GM10248 (cell line): ENCODE measurements around the gene KIFC3.

ENCODE experiments used
- CTCF ChIA-PET: fragments of 300-600 bp; sonication (Branson Sonifier 250); formaldehyde crosslinking; extraction: SDS; loops from one replicate; lab custom pipeline; 2021; ENCODE audit warnings: antibody characterized with exemption; lab: Yijun Ruan, JAX
- POLR2A ChIA-PET: fragments of 350-650 bp; sonication (Branson Sonifier 250); formaldehyde crosslinking; extraction: SDS; loops from one replicate; lab custom pipeline; 2020; ENCODE audit warnings: antibody characterized with exemption; lab: Yijun Ruan, JAX
- DNase-seq: peaks from one replicate; pipeline ENCODE4 v3.0.0; 2012; ENCODE audit errors: extremely low spot score
- TF ChIP-seq, protein P1 (sequence below): IDR thresholded peaks from 2 replicates; pipeline ENCODE4 v1.5.1; 2012; ENCODE audit warnings: mild to moderate bottlenecking, low read depth; ENCODE audit errors: extremely low read depth, missing control alignments, control extremely low read depth

The KIFC3 gene

DNA sequence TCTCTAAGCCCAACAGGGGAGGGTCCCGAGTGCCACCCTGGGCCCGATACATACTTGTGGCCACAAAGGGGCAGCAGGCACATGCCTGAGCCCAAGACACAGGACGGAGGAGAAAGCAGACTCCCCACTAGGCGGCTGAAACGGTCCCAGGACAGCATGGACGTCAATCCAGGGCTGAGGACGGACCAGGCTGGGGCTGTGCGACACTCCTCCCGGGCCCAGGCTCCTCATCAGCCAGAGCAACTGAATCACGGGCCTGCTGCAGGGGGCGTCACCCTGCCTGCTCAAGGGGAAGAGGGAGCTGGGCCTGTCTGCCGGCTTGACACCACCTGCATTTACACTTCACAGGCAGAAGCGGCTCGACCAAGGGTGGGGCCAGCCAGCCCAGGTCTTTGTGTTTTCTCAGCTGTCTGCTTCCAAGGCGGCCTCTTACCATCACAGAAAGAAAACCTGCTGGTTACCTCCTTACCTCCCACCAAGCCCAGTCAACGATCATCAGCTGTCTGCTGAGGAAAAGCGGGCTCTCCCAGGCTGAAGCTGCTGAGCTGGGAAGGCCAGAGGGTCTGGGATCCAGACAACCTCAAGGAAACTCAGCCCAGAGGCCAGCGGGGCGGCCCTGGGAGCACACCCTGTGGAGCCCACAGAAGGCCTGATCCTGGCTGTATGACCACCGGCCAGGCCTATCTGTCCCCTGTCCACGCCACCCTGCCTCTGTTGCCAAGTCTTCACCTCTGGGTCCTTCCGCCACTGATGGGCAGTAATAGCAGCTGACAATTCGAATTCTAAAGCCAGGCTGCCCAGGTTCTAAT is 26.4 kb downstream of the KIFC3 start:
- POLR2A ChIA-PET = no interaction called here
- TF ChIP-seq, protein P1, sequence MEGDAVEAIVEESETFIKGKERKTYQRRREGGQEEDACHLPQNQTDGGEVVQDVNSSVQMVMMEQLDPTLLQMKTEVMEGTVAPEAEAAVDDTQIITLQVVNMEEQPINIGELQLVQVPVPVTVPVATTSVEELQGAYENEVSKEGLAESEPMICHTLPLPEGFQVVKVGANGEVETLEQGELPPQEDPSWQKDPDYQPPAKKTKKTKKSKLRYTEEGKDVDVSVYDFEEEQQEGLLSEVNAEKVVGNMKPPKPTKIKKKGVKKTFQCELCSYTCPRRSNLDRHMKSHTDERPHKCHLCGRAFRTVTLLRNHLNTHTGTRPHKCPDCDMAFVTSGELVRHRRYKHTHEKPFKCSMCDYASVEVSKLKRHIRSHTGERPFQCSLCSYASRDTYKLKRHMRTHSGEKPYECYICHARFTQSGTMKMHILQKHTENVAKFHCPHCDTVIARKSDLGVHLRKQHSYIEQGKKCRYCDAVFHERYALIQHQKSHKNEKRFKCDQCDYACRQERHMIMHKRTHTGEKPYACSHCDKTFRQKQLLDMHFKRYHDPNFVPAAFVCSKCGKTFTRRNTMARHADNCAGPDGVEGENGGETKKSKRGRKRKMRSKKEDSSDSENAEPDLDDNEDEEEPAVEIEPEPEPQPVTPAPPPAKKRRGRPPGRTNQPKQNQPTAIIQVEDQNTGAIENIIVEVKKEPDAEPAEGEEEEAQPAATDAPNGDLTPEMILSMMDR = peak; percentile 17
- CTCF ChIA-PET = interaction anchor here (0.8 to 1.7 kb wide), 2 partner anchors 16 to 19 kb away, joined by 3 read pairs; no protein-coding TSS in a partner anchor
- DNase-seq = no peak

DNA sequence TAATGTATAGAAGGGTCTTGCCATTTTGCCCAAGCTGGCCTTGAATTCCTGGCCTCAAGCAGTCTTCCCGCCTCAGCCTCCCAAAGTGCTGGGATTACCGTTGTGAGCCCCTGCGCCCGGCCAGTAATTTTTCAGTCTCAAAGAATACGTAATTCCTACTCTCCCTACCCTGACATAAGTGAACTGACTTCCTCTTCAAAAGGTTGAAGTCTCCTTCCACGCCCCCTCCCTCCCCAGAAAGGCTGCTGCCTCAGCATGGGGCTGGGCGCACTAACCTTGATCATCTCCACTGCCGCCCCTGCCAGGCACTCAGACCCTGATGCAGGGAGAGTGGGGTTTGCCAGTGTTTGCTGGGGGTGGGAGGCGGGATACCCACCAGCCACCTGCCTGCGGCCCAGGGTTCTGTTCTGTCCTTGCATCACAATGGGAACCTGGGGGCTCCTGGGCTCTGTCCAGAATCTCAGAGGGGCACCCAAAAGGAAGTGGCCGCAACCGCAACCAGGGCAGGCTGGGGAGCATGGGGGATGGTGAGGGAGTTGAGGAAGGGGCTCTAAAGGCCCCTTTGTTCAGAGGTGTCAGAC is 27.5 kb downstream of the KIFC3 start:
- ChIA-PET CTCF (interaction anchor here (1.1 kb wide), 1 partner anchor 17 kb away, joined by 4 read pairs; no protein-coding TSS in a partner anchor), POLR2A (no interaction called here)
- DNase-seq = no peak
- TF ChIP-seq, protein P1 = no peak

DNA sequence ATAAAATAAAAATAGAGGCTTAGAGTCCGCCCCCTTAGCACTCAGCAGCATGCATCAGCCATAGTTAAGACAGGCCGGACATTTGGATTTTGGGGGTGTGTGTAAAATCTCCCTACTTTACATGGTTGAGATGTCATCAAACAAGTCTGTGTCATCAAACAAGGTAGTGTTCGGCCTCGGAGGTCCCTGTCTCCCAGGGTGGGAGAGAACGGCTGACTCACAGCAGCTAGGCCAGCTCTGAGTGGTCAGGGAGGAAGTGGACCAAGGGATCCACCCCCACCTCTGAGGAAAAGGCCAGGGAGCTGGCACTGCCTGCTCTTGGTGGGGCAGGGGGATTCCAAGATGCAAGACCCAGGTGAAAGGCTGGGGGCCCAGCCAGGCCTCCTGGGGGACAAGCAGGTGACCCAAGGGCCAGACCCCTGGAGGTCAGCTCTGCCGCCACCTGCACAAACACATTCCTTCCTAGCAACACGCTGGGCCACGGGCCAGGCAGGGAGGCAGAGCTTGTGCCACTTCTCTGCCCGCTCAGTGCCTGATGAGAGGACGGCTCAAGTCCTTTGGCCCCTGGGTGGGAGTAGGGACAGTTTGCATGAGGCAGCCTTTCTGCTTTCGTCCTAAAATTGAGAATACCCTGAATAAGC is 28.5 kb downstream of the KIFC3 start:
- no peak for DNase-seq
- ChIA-PET POLR2A (no interaction called here), CTCF (interaction anchor here (1.1 kb wide), 1 partner anchor 16 kb away, joined by 4 read pairs; no protein-coding TSS in a partner anchor)
- TF ChIP-seq, protein P1 = no peak

- ChIA-PET CTCF (no interaction called here), POLR2A (no interaction called here)
- no peak for DNase-seq
- TF ChIP-seq, protein P1 = no peak
Observed at GRCh38 chr16:57773019-57773418, 29.3 kb downstream of the KIFC3 start.

GRCh38 chr16:57771141-57771785 is 31.0 kb downstream of the KIFC3 start:
- ChIA-PET CTCF (no interaction called here), POLR2A (no interaction called here)
- TF ChIP-seq, protein P1 = no peak
- no peak for DNase-seq

DNA sequence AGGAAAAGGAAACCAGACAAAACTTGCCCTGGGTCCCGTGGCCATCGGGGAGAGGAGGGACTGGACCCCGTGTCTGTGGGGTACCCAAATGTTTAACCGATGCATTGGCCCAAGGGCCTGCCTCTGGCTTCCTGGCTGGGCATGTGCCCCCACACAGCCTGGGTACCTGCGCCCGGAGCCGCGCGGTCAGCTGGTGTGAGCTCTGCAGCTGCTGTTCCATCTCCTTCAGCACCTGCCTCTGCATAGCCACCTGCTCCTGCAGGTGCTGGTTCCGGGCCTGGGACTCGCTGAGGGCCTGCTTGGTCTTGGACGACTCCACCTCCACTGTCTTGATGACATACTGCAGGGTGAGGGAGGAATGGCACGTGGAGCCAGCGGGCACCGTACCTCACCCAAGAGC is 31.9 kb downstream of the KIFC3 start:
- ChIA-PET CTCF (interaction anchor here (2.0 kb wide), 1 partner anchor 13 kb away, joined by 14 read pairs; no protein-coding TSS in a partner anchor), POLR2A (interaction anchor here (0.6 kb wide), 1 partner anchor 1127 kb away, joined by 4 read pairs; no protein-coding TSS in a partner anchor)
- no peak for DNase-seq
- TF ChIP-seq, protein P1 = no peak
